ENCODE measurements around the gene NPL.

NPL gene

GRCh38 chr1:182816863-182817262 lies 27.3 kb downstream of the NPL start:
- no peak for DNase-seq (ENCODE audit: low spot score)

GRCh38 chr1:182817802-182818201 lies 28.2 kb downstream of the NPL start:
- no peak for DNase-seq (ENCODE audit: low spot score)

- DNase-seq (ENCODE audit: low spot score): no peak
These were observed 33.6 kb downstream of the NPL start for GRCh38 chr1:182823220-182823619.

GRCh38 chr1:182826892-182827291 lies 37.3 kb downstream of the NPL start:
- DNase-seq (ENCODE audit: low spot score): no peak

- DNase-seq (ENCODE audit: low spot score): no peak
These were observed 39.8 kb downstream of the NPL start for GRCh38 chr1:182829285-182829932.

GRCh38 chr1:182833271-182833670 lies 43.7 kb downstream of the NPL start:
- no peak for DNase-seq (ENCODE audit: low spot score)

- DNase-seq (ENCODE audit: low spot score): no peak
These were observed 44.8 kb downstream of the NPL start for GRCh38 chr1:182834326-182834725.

- no peak for DNase-seq (ENCODE audit: low spot score)
These were observed 46.2 kb downstream of the NPL start for GRCh38 chr1:182835806-182836205.

GRCh38 chr1:182839209-182840066 lies 49.9 kb downstream of the NPL start, which contains the start of gene DHX9:
Gene DHX9, plus strand, starts transcription at chr1:182839347. Its CDS starts 3,220 bp downstream, at chr1:182842567.
- peak; percentile 87 for DNase-seq (ENCODE audit: low spot score)

GRCh38 chr1:182841368-182841988 lies 51.9 kb downstream of the NPL start:
- no peak for DNase-seq (ENCODE audit: low spot score)

GRCh38 chr1:182842265-182842664 lies 52.7 kb downstream of the NPL start:
- no peak for DNase-seq (ENCODE audit: low spot score)

GRCh38 chr1:182845379-182845778 lies 55.8 kb downstream of the NPL start:
- DNase-seq (ENCODE audit: low spot score): no peak

- no peak for DNase-seq (ENCODE audit: low spot score)
These were observed 56.3 kb downstream of the NPL start for GRCh38 chr1:182845894-182846293.

GRCh38 chr1:182847105-182847504 lies 57.5 kb downstream of the NPL start:
- DNase-seq (ENCODE audit: low spot score): no peak

GRCh38 chr1:182848736-182849135 lies 59.2 kb downstream of the NPL start:
- DNase-seq (ENCODE audit: low spot score): no peak

GRCh38 chr1:182850319-182850718 lies 60.7 kb downstream of the NPL start:
- no peak for DNase-seq (ENCODE audit: low spot score)

- no peak for DNase-seq (ENCODE audit: low spot score)
These were observed 62.3 kb downstream of the NPL start for GRCh38 chr1:182851825-182852224.

GRCh38 chr1:182855911-182856310 lies 66.3 kb downstream of the NPL start:
- DNase-seq (ENCODE audit: low spot score): no peak

- no peak for DNase-seq (ENCODE audit: low spot score)
These were observed 67.6 kb downstream of the NPL start for GRCh38 chr1:182857212-182857611.

- DNase-seq (ENCODE audit: low spot score): no peak
These were observed 71.1 kb downstream of the NPL start for GRCh38 chr1:182860658-182861057.

GRCh38 chr1:182861994-182862393 lies 72.4 kb downstream of the NPL start:
- no peak for DNase-seq (ENCODE audit: low spot score)

- no peak for DNase-seq (ENCODE audit: low spot score)
These were observed 73.3 kb downstream of the NPL start for GRCh38 chr1:182862827-182863226.

GRCh38 chr1:182863940-182864339 lies 74.4 kb downstream of the NPL start:
- no peak for DNase-seq (ENCODE audit: low spot score)
